PC-9 (cell line): ENCODE data around the gene NPPB.

Experiments used
- EZH2 ChIP-seq: fragments of 200-600 bp; sonication (generic); IDR thresholded peaks from 2 replicates; pipeline ENCODE4 v1.8.0; 2017; ENCODE audit warnings: antibody characterized with exemption, low read depth
- TF ChIP-seq, protein P1 (sequence below): fragments of 200-600 bp; sonication (generic); conservative IDR thresholded peaks from 2 replicates; pipeline ENCODE4 v1.6.1; 2017; ENCODE audit warnings: mixed run types, antibody characterized with exemption, mild to moderate bottlenecking, moderate library complexity

DNA sequence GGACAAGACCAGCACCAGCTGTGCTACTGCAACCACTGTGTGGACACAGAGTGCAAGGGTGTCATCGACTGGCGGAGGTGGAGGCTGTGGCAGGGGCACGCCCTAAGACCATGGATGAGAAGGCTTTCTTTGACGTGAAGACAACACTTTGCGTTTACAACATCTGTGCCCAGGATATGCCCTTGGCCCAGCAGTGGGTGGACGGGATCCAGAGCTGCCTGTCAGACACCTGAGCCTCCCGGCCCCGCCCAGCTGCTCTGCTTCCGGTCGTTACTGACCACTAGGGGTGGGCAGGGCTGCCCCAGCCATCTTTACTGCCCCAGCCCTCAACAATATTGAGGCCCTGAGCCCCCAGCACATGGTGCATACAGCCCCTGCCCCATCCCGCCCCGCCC lies 21.4 kb upstream of the NPPB start:
- TF ChIP-seq, protein P1, sequence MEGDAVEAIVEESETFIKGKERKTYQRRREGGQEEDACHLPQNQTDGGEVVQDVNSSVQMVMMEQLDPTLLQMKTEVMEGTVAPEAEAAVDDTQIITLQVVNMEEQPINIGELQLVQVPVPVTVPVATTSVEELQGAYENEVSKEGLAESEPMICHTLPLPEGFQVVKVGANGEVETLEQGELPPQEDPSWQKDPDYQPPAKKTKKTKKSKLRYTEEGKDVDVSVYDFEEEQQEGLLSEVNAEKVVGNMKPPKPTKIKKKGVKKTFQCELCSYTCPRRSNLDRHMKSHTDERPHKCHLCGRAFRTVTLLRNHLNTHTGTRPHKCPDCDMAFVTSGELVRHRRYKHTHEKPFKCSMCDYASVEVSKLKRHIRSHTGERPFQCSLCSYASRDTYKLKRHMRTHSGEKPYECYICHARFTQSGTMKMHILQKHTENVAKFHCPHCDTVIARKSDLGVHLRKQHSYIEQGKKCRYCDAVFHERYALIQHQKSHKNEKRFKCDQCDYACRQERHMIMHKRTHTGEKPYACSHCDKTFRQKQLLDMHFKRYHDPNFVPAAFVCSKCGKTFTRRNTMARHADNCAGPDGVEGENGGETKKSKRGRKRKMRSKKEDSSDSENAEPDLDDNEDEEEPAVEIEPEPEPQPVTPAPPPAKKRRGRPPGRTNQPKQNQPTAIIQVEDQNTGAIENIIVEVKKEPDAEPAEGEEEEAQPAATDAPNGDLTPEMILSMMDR, result no peak
- TF ChIP-seq EZH2, result no peak
